A549 (cell line): ENCODE data around the gene PAN3. TPM values are rescaled to one million over a fixed set of nuclear protein-coding genes. Genes with fewer than 3 reads are reported as not detected.

Experiments used
- ATAC-seq, 2 experiments: fragments of 200-7000 bp in 1 of 2; fragments of >200 bp in 1 of 2; cut with Nextera tagmentation in 1 of 2; cut with Tn5 transposase in 1 of 2; 3 replicates each; pipeline versions ENCODE4 v1.8.0 to v1.9.1; 2018 to 2020; ENCODE audit warnings: mild to moderate bottlenecking in 1 of 2, moderate library complexity in 1 of 2
- CTCF ChIA-PET: fragments of 300-600 bp; sonication (Branson Sonifier 250); formaldehyde crosslinking; extraction: SDS; loops from one replicate; lab custom pipeline; 2021; ENCODE audit warnings: antibody characterized with exemption, inconsistent platforms; lab: Yijun Ruan, JAX
- POLR2A ChIA-PET: fragments of 350-600 bp; formaldehyde crosslinking; extraction: SDS; loops from one replicate; lab custom pipeline; 2021; ENCODE audit warnings: antibody characterized with exemption, inconsistent platforms; lab: Yijun Ruan, JAX
- DNase-seq, 2 experiments: peaks; one replicate each; pipeline versions ENCODE4 v3.0.0 to v3.0.0-alpha.2; 2011 to 2016; ENCODE audit warnings: low read depth in 1 of 2, low spot score in 1 of 2
- FAIRE-seq: peaks from 2 replicates; lab custom pipeline; 2011; peaks lifted over from hg19 to GRCh38; lab: Jason Lieb, UNC
- H3K27ac ChIP-seq, 2 experiments: fragments of >200 bp; sonication (Bioruptor Twin); formaldehyde crosslinking; 3 replicates each; pipeline ENCODE4 v1.5.1; 2016 to 2017
- H3K4me1 ChIP-seq: fragments of >200 bp; sonication (Bioruptor Twin); formaldehyde crosslinking; 3 replicates; pipeline ENCODE4 v1.6.1; 2016
- H3K4me2 ChIP-seq: fragments of >200 bp; sonication (Bioruptor Twin); formaldehyde crosslinking; 3 replicates; pipeline ENCODE4 v1.6.1; 2016
- H3K4me3 ChIP-seq: fragments of >200 bp; sonication (Bioruptor Twin); formaldehyde crosslinking; 3 replicates; pipeline ENCODE4 v1.5.1; 2016
- H3K9me3 ChIP-seq: fragments of >200 bp; sonication (Bioruptor Twin); formaldehyde crosslinking; 3 replicates; pipeline ENCODE4 v1.6.1; 2016
- ATOH8 ChIP-seq: fragments of 250-450 bp; sonication (Bioruptor Pico); IDR thresholded peaks from 2 replicates; pipeline ENCODE4 v1.5.0; 2020; ENCODE audit warnings: low read depth, mild to moderate bottlenecking, moderate library complexity
- BHLHE40 ChIP-seq: IDR thresholded peaks from 2 replicates; pipeline ENCODE4 v1.6.1; 2012; ENCODE audit warnings: low read depth, low read length, inconsistent platforms
- CBX2 ChIP-seq: fragments of 200-600 bp; sonication (generic); IDR thresholded peaks from 2 replicates; pipeline ENCODE4 v1.6.1; 2016; ENCODE audit warnings: low read depth, mild to moderate bottlenecking, borderline replicate concordance
- CBX8 ChIP-seq: fragments of 200-600 bp; sonication (generic); IDR thresholded peaks from 2 replicates; pipeline ENCODE4 v1.6.1; 2016
- CHD2 ChIP-seq: fragments of 150-350 bp; IDR thresholded peaks from 2 replicates; pipeline ENCODE4 v1.6.1; 2014; ENCODE audit warnings: low read length; ENCODE audit not compliant: partially characterized antibody
- CTCF ChIP-seq: fragments of >200 bp; sonication (Bioruptor Twin); formaldehyde crosslinking; IDR thresholded peaks from 3 replicates; pipeline ENCODE4 v1.5.1; 2016
- E2F6 ChIP-seq: IDR thresholded peaks from 2 replicates; pipeline ENCODE4 v1.6.1; 2012; ENCODE audit warnings: low read depth, borderline replicate concordance
- FOSL2 ChIP-seq, 2 experiments: fragments of 450-650 bp in 1 of 2; fragments of >200 bp in 1 of 2; sonication (Bioruptor Twin) in 1 of 2; formaldehyde crosslinking; IDR thresholded peaks; 2 replicates each; pipeline versions ENCODE4 v1.5.0 to v1.6.1; 2016 to 2020; ENCODE audit warnings: mild to moderate bottlenecking in 1 of 2, moderate library complexity in 1 of 2
- HDAC2 ChIP-seq: fragments of 200-600 bp; sonication (generic); IDR thresholded peaks from 2 replicates; pipeline ENCODE4 v1.6.1; 2016
- HES2 ChIP-seq: fragments of >200 bp; sonication (Bioruptor Twin); formaldehyde crosslinking; IDR thresholded peaks from 2 replicates; pipeline ENCODE4 v1.6.1; 2016
- HOXB5 ChIP-seq: fragments of 250-450 bp; sonication (Bioruptor Pico); IDR thresholded peaks from 2 replicates; pipeline ENCODE4 v1.5.0; 2020; ENCODE audit warnings: mild to moderate bottlenecking, moderate library complexity
- JUNB ChIP-seq: fragments of >200 bp; sonication (Bioruptor Twin); formaldehyde crosslinking; IDR thresholded peaks from 2 replicates; pipeline ENCODE4 v1.6.1; 2016
- MAFK ChIP-seq: fragments of 450-650 bp; IDR thresholded peaks from 2 replicates; pipeline ENCODE4 v1.6.1; 2014; ENCODE audit not compliant: partially characterized antibody
- MAX ChIP-seq: IDR thresholded peaks from 2 replicates; pipeline ENCODE4 v1.6.1; 2012
- MAZ ChIP-seq: fragments of 150-350 bp; IDR thresholded peaks from 2 replicates; pipeline ENCODE4 v1.6.1; 2014; ENCODE audit warnings: antibody characterized with exemption, low read depth, low read length, borderline replicate concordance
- MYC ChIP-seq: IDR thresholded peaks from 2 replicates; pipeline ENCODE4 v1.6.1; 2012; ENCODE audit warnings: mild to moderate bottlenecking, inconsistent platforms, low read length, improper control_type of control experiment, borderline replicate concordance
- NR3C1 ChIP-seq: fragments of >200 bp; sonication (Bioruptor Twin); formaldehyde crosslinking; IDR thresholded peaks from 3 replicates; pipeline ENCODE4 v1.6.1; 2017
- PHF8 ChIP-seq: fragments of 200-600 bp; sonication (generic); IDR thresholded peaks from 2 replicates; pipeline ENCODE4 v1.6.1; 2016; ENCODE audit warnings: low read depth, mild to moderate bottlenecking, antibody characterized with exemption, moderate library complexity, borderline replicate concordance
- POLR2A ChIP-seq: IDR thresholded peaks from 2 replicates; pipeline ENCODE4 v1.6.1; 2012; ENCODE audit warnings: mild to moderate bottlenecking, low read length
- POLR2AphosphoS2 ChIP-seq: conservative IDR thresholded peaks from 2 replicates; pipeline ENCODE4 v1.6.1; 2012; ENCODE audit warnings: low read length, improper control_type of control experiment, inconsistent platforms
- RCOR1 ChIP-seq: fragments of 150-350 bp; IDR thresholded peaks from 2 replicates; pipeline ENCODE4 v1.6.1; 2014; ENCODE audit warnings: antibody characterized with exemption, low read length, low read depth
- RFX5 ChIP-seq: fragments of 450-650 bp; IDR thresholded peaks from 2 replicates; pipeline ENCODE4 v1.7.1; 2014; ENCODE audit warnings: antibody characterized with exemption, mild to moderate bottlenecking, moderate library complexity
- RNF2 ChIP-seq: fragments of 200-600 bp; sonication (generic); IDR thresholded peaks from 2 replicates; pipeline ENCODE4 v1.6.1; 2016; ENCODE audit warnings: low read depth, mild to moderate bottlenecking, antibody characterized with exemption, moderate library complexity, borderline replicate concordance
- TP53 ChIP-seq: fragments of 250-450 bp; sonication (Bioruptor Pico); IDR thresholded peaks from 2 replicates; pipeline ENCODE4 v1.5.0; 2021; ENCODE audit warnings: mild to moderate bottlenecking, moderate library complexity
- ZC3H11A ChIP-seq: fragments of 450-650 bp; IDR thresholded peaks from 2 replicates; pipeline ENCODE4 v1.6.1; 2014; ENCODE audit warnings: antibody characterized with exemption, mild to moderate bottlenecking
- ZFP36 ChIP-seq: fragments of 450-650 bp; IDR thresholded peaks from 2 replicates; pipeline ENCODE4 v1.6.1; 2014; ENCODE audit warnings: borderline replicate concordance; ENCODE audit not compliant: partially characterized antibody
- ZNF302 ChIP-seq: fragments of 250-450 bp; sonication (Bioruptor Pico); IDR thresholded peaks from 2 replicates; pipeline ENCODE4 v1.9.0; 2021; ENCODE audit warnings: inconsistent platforms, mild to moderate bottlenecking, moderate library complexity
- WGBS: methylation state at CpG from one replicate; pipeline ENCODE4 v1.1.6; 2017; ENCODE audit errors: missing lambda C conversion rate; 5-methylcytosine and 5-hydroxymethylcytosine counted together
- polyA plus RNA-seq, 4 experiments: library from polyadenylated mRNA; depleted of rRNA in 3 of 4; stranded (reverse); fragments of >200 nt; fragmentation: RNase III in 1 of 4; extraction: RNeasy Plus Mini Kit Qiagen cat#74134 plus additional on column Dnase treatment in 1 of 4; gene quantifications; 2 replicates in 3 of 4; 3 replicates in 1 of 4; pipeline ENCODE4 v1.2.3, GENCODE V29; 2011 to 2017

PAN3 gene
- polyA plus RNA-seq, 2 of the 4 experiments (the other 2 are of a cell fraction) = 6.2 to 13.9 TPM

- Histone ChIP-seq H3K4me1 (no peaks in the 10 kb centered on the region), H3K27ac (no peak overlapping the region), H3K4me3 (no peak overlapping the region), H3K4me2 (no peak overlapping the region), H3K9me3 (no peaks in the 10 kb centered on the region)
- DNase-seq (no peak), ATAC-seq (no peak), FAIRE-seq (no peak)
- ChIA-PET CTCF (interaction anchor here (1.8 kb wide), 1 partner anchor 10 kb away, joined by 4 read pairs; no protein-coding TSS in a partner anchor), POLR2A (no interaction called here)
- no peak for TF ChIP-seq POLR2AphosphoS2
- TF ChIP-seq POLR2A = no peak
- TF ChIP-seq MAZ = no peak
- WGBS = 70% methylated on average over 6 of the region's 6 CpGs
These were observed 175.2 kb downstream of the PAN3 start for GRCh38 chr13:28313579-28313978.

- no peak for DNase-seq
- ChIA-PET POLR2A (no interaction called here), CTCF (interaction anchor here (1.8 kb wide), 1 partner anchor 9 kb away, joined by 4 read pairs; no protein-coding TSS in a partner anchor)
- no peaks in the 10 kb centered on the region for H3K9me3 ChIP-seq
- WGBS = 75% methylated on average over 5 of the region's 6 CpGs
- no peak for FAIRE-seq
- H3K4me1 ChIP-seq = no peaks in the 10 kb centered on the region
- H3K27ac ChIP-seq = no peak overlapping the region
- H3K4me3 ChIP-seq = no peak overlapping the region
- H3K4me2 ChIP-seq = no peak overlapping the region
- no peak for ATAC-seq
- TF ChIP-seq ZNF302 (CRISPR knock-in tag) (no peak), JUNB (no peak), CBX2 (no peak), E2F6 (no peak), ATOH8 (CRISPR knock-in tag) (no peak), CHD2 (no peak), RCOR1 (no peak), HES2 (no peak), MYC (no peak), NR3C1 (no peak), CTCF (no peak), RFX5 (no peak)
These were observed 176.5 kb downstream of the PAN3 start for GRCh38 chr13:28314879-28315278.

- Histone ChIP-seq H3K9me3 (no peaks in the 10 kb centered on the region), H3K4me1 (no peaks in the 10 kb centered on the region), H3K4me3 (no peak overlapping the region), H3K27ac (no peak overlapping the region), H3K4me2 (no peak overlapping the region)
- FAIRE-seq (no peak), DNase-seq (no peak), ATAC-seq (no peak)
- WGBS = 35% methylated on average over 3 of the region's 5 CpGs
- ChIA-PET POLR2A (no interaction called here), CTCF (interaction anchor here (1.4 kb wide), 1 partner anchor 22 kb away, joined by 3 read pairs; no protein-coding TSS in a partner anchor)
- TF ChIP-seq HDAC2 = no peak
- TF ChIP-seq BHLHE40 = no peak
- no peak for TF ChIP-seq MAX
- TF ChIP-seq MAFK = no peak
- no peak for TF ChIP-seq HOXB5 (CRISPR knock-in tag)
- no peak for TF ChIP-seq MAZ
- TF ChIP-seq ATOH8 (CRISPR knock-in tag) = no peak
- TF ChIP-seq ZC3H11A = no peak
- no peak for TF ChIP-seq E2F6
- TF ChIP-seq FOSL2 (IDR thresholded peaks at IDR 0.05) = no peak
- TF ChIP-seq FOSL2 (CRISPR knock-in tag; IDR thresholded peaks at IDR 0.05) = no peak
- no peak for TF ChIP-seq PHF8
- TF ChIP-seq TP53 = no peak
- TF ChIP-seq RNF2 = no peak
- no peak for TF ChIP-seq ZFP36
- no peak for TF ChIP-seq CBX8
These were observed 177.8 kb downstream of the PAN3 start for GRCh38 chr13:28316129-28316528.
